Thyroid gland (tissue), 4 donors: Measurements from ENCODE around the gene EHMT1.
"Not testable (repeated sequence)": the region's sequence is repeated elsewhere in the genome, so short reads cannot be mapped to it uniquely, and the experiment has no call there.

ENCODE experiments used
- CTCF ChIP-seq, 6 experiments: fragments of 200-600 bp in 3 of 6; fragments of 450-650 bp in 3 of 6; sonication (generic) in 3 of 6; IDR thresholded peaks; one replicate each; pipeline ENCODE4 v1.5.1; 2016 to 2019; ENCODE audit warnings: antibody characterized with exemption in 6 of 6, mild to moderate bottlenecking in 2 of 6, inconsistent platforms in 1 of 6, moderate library complexity in 1 of 6
- POLR2A ChIP-seq, 2 donors: fragments of 450-650 bp; IDR thresholded peaks; one replicate each; pipeline ENCODE4 v1.6.1; 2017; ENCODE audit warnings: antibody characterized with exemption in 2 of 2, mild to moderate bottlenecking in 2 of 2, moderate library complexity in 1 of 2

DNA sequence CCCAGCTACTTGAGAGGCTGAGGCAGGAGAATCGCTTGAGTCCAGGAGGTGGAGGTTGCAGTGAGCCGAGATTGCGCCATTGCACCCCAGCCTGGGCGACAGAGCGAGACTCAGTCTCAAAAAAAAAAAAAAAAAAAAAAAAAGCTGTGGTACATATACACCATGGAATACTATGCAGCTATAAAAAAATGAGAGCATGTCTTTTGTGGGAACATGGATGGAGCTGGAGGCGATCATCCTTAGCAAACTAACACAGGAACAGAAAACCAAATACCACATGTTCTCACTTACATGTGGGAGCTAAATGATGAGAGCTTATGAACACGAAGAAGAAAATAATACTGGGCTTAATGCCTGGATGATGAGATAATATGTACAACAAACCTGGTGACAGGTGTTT is 22.2 kb upstream of the EHMT1 start:
- TF ChIP-seq CTCF, POLR2A (IDR thresholded peaks at IDR 0.05): not testable (repeated sequence)
